Measurements from ENCODE around the gene ANGEL1. TPM values are rescaled to one million over a fixed set of nuclear protein-coding genes. Genes with fewer than 3 reads are reported as not detected.

The ANGEL1 gene
- total and polyA plus RNA-seq, 2 experiments from 2014 or later: 11.0 to 15.3 TPM

GRCh38 chr14:76756371-76756750, 56.3 kb downstream of the ANGEL1 start:
- Histone ChIP-seq H3K9me3 (ENCODE audit: low read depth) (no peaks in the 10 kb centered on the region), H3K9me2 (replicated peaks; ENCODE audit: insufficient read depth) (no peaks in the 10 kb centered on the region), H2AFZ (no peak overlapping the region), H3K4me2 (no peak overlapping the region), H3K36me3 (replicated peaks; ENCODE audit: insufficient read depth, low read depth) (no peaks in the 10 kb centered on the region), H3K4me3 (no peak overlapping the region), H3K79me2 (no peaks in the 10 kb centered on the region), H4K20me1 (ENCODE audit: insufficient read depth, poor library complexity, severe bottlenecking) (no peaks in the 10 kb centered on the region), H3K27ac (no peak overlapping the region), H3K27me3 (peaks cover 11% of the 10 kb centered on the region), H3K4me1 (ENCODE audit: insufficient read depth) (peaks cover 6% of the 10 kb centered on the region)
- 90% methylated on average over 6 of the region's 6 CpGs for WGBS (ENCODE audit: low lambda C conversion rate, missing lambda C conversion rate)
- TF ChIP-seq CTCF (IDR thresholded peaks at IDR 0.05; ENCODE audit: poor library complexity) (no peak), EZH2phosphoT487 (IDR thresholded peaks at IDR 0.05; ENCODE audit: low read depth, severe bottlenecking, unreplicated experiment) (no peak), EZH2 (IDR thresholded peaks at IDR 0.05; ENCODE audit: borderline replicate concordance) (no peak)
- no peak for DNase-seq (ENCODE audit: low spot score)

- WGBS (ENCODE audit: low lambda C conversion rate, missing lambda C conversion rate): 79% methylated on average over 9 of the region's 9 CpGs
- H3K27ac ChIP-seq: no peak overlapping the region
- no peak overlapping the region for H3K4me3 ChIP-seq
- H4K20me1 ChIP-seq (ENCODE audit: insufficient read depth, poor library complexity, severe bottlenecking): no peaks in the 10 kb centered on the region
- no peak for DNase-seq (ENCODE audit: low spot score)
- TF ChIP-seq CTCF (IDR thresholded peaks at IDR 0.05; ENCODE audit: poor library complexity) (no peak), EZH2 (IDR thresholded peaks at IDR 0.05; ENCODE audit: borderline replicate concordance) (no peak), EZH2phosphoT487 (IDR thresholded peaks at IDR 0.05; ENCODE audit: low read depth, severe bottlenecking, unreplicated experiment) (no peak)
- H3K9me3 ChIP-seq (ENCODE audit: low read depth): no peaks in the 10 kb centered on the region
- H3K4me1 ChIP-seq (ENCODE audit: insufficient read depth): peaks cover 2% of the 10 kb centered on the region
- no peaks in the 10 kb centered on the region for H3K79me2 ChIP-seq
- H3K27me3 ChIP-seq: peaks cover 7% of the 10 kb centered on the region
- H3K9me2 ChIP-seq (replicated peaks; ENCODE audit: insufficient read depth): no peaks in the 10 kb centered on the region
- H3K36me3 ChIP-seq (replicated peaks; ENCODE audit: insufficient read depth, low read depth): no peaks in the 10 kb centered on the region
- no peak overlapping the region for H2AFZ ChIP-seq
- no peak overlapping the region for H3K4me2 ChIP-seq
Measured at GRCh38 chr14:76755610-76756370, 56.9 kb downstream of the ANGEL1 start.

- Histone ChIP-seq H4K20me1 (ENCODE audit: insufficient read depth, poor library complexity, severe bottlenecking) (no peaks in the 10 kb centered on the region), H3K79me2 (no peaks in the 10 kb centered on the region), H3K4me2 (no peak overlapping the region), H3K4me1 (ENCODE audit: insufficient read depth) (no peaks in the 10 kb centered on the region), H3K4me3 (no peak overlapping the region), H3K9me3 (ENCODE audit: low read depth) (no peaks in the 10 kb centered on the region), H3K27me3 (no peaks in the 10 kb centered on the region), H3K36me3 (replicated peaks; ENCODE audit: insufficient read depth, low read depth) (no peaks in the 10 kb centered on the region), H3K9me2 (replicated peaks; ENCODE audit: insufficient read depth) (no peaks in the 10 kb centered on the region), H3K27ac (no peak overlapping the region), H2AFZ (no peak overlapping the region)
- TF ChIP-seq CTCF (IDR thresholded peaks at IDR 0.05; ENCODE audit: poor library complexity) (no peak), EZH2phosphoT487 (IDR thresholded peaks at IDR 0.05; ENCODE audit: low read depth, severe bottlenecking, unreplicated experiment) (no peak), EZH2 (IDR thresholded peaks at IDR 0.05; ENCODE audit: borderline replicate concordance) (no peak)
- no peak for DNase-seq (ENCODE audit: low spot score)
- 87% methylated on average over 7 of the region's 7 CpGs for WGBS (ENCODE audit: low lambda C conversion rate, missing lambda C conversion rate)
Measured at GRCh38 chr14:76754586-76754985, 58.1 kb downstream of the ANGEL1 start.
